GM18870 (cell line): ENCODE data around the gene GALNTL6.
"Not testable (repeated sequence)": the region's sequence is repeated elsewhere in the genome, so short reads cannot be mapped to it uniquely, and the experiment has no call there.

Experiments used
- ATAC-seq: cut with Tn5 transposase; IDR thresholded peaks from one replicate; pipeline ENCODE4 v1.9.1; 2021; ENCODE audit warnings: moderate library complexity; ENCODE audit not compliant: unreplicated experiment

GALNTL6 gene

DNA sequence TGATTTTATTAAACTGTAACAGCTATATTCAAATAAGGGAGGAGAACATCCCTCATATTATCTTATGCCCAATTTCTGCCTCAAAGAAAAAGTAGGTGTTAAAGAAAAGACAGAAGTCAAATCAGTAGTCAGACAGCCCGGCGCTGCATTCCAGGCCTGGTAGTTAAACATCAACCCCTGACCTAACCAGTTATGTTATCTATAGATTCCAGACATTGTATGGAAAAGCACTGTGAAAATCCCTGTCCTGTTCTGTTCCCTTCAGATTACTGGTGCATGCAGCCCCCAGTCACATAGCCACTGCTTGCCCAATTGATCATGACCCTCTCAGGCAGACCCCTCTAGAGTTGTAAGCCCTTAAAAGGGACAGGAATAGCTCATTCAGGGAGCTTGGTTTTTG is 1085.5 kb downstream of the GALNTL6 start:
- no peak for ATAC-seq

DNA sequence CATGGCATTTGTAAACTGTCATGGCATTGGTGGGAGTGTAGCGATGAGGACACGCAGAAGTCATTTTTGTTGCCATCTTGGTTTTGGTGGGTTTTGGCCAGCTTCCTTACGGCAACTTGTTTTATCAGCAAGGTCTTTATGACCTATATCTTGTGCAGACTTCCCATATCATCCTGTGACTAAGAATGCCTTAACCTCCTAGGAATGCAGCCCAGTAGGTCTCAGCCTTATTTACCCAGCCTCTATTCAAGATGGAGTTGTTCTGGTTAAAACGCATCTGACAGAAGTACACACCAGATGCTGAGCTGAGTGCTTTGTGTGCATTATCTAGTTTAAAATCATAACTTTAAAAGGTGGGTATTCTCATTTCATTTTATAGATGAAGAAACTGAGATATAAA is 1086.7 kb downstream of the GALNTL6 start:
- no peak for ATAC-seq

DNA sequence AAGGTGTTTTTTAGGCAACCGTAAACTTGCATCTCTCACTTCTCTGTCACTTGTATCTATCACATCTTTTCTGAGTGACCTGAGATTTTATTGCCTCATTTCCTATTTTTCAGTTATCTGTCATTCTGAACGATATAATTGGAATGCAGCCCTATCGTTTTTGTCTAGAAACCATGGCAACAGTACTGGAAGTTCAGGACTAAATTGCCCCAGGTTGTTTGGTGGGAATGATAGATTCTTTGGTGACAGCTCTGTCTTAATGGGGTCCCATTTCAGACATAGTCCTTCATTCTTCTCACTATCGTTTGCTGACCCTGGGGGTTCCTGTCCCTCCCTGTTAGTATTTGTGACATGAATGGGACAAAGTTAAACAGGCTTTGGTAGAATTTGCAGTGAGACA is 1087.7 kb downstream of the GALNTL6 start:
- ATAC-seq = no peak

DNA sequence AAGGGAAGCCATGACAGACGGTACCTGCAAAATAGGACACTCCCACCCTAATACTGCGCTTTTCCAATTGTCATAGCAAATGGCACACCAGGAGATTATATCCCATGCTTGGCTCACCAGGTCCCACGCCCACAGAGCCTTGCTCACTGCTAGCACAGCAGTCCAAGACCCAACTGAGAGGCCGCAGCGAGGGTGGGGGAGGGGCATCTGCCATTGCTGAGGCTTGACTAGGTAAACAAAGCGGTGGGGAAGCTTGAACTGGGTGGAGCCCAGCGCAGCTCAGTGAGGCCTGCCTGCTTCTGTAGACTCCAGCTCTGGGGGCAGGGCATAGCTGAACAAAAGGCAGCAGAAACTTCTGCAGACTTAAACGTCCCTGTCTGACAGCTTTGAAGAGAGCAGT is 1099.3 kb downstream of the GALNTL6 start:
- ATAC-seq = not testable (repeated sequence)

DNA sequence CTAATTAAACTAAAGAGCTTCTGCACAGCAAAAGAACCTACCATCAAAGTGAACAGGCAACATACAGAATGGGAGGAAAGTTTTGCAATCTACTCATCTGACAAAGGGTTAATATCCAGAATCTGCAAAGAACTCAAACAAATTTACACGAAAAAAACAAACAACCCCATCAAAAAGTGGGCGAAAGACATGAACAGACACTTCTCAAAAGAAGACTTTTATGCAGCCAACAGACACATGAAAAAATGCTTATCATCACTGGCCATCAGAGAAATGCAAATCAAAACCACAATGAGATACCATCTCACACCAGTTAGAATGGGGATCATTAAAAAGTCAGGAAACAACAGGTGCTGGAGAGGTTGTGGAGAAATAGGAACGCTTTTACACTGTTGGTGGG is 1104.2 kb downstream of the GALNTL6 start:
- not testable (repeated sequence) for ATAC-seq

DNA sequence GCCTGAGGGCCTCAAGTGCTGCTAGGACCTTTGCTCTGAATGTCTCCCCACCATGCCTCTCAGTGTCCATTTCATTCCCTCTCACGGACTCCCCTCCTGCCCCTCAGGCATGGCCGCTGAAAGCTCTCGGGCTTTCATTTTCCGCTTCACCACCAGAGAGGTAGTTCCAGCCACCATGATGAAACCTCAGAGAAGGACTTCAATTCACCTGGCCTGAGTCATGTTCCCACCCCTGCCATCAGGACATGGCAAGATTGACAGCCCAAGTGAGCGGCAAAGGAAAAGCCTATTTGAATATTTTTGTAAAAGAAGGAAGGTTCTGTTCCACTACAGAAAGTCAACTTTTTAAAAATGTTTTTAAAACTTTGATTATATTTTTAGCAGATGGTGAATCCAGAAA is 1106.1 kb downstream of the GALNTL6 start:
- ATAC-seq = no peak

DNA sequence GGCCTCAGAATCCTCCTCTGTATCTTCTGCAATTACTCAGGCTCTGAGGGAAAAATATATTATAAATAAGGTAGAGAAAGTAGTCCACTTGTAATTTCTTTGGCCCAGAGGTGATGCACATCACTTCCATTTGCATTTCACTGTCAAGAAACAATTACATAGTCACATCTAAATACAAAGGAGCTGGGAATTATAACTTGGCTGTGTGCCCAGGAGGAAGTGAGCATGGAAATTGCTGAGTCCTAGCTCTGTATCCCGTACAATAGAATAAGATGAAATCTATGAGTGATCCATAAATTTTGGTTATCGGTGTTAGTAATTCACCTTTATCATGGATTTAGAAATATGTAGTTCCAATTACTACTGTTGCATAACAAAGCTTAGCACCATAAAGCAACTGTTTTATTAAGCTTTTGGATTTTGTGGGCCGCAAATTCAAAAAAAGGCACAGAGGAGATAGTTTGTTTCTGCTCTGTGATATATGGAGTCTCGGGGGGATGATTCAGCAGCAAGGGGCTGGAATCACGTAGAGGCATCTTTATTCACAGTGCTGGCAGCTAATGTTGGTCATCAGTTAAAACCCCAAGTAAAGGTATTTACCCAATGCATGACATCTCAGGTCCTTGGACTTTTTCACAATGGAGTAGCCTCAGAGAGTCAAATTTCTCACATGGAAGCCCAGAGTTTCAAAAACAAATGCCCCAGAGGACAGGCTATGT is 1114.1 kb downstream of the GALNTL6 start:
- no peak for ATAC-seq

DNA sequence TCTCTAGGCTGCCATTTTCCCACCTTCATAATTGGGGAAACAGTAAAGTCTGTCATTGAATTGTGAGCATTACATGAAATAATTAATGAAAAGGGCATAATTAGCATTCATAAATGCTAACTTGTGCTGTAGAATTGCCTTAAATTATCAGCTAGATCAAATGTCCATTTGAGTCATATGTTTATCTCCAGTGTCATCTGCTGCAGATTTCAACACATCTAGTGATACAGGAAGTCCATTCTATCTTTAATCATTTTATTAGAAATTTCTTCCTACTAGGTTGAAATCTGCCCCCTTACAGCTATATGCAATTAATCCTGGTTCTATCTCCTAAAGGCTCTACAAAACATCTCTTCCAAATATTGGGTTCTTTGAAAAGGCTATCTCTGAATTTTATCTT is 1115.1 kb downstream of the GALNTL6 start:
- no peak for ATAC-seq

DNA sequence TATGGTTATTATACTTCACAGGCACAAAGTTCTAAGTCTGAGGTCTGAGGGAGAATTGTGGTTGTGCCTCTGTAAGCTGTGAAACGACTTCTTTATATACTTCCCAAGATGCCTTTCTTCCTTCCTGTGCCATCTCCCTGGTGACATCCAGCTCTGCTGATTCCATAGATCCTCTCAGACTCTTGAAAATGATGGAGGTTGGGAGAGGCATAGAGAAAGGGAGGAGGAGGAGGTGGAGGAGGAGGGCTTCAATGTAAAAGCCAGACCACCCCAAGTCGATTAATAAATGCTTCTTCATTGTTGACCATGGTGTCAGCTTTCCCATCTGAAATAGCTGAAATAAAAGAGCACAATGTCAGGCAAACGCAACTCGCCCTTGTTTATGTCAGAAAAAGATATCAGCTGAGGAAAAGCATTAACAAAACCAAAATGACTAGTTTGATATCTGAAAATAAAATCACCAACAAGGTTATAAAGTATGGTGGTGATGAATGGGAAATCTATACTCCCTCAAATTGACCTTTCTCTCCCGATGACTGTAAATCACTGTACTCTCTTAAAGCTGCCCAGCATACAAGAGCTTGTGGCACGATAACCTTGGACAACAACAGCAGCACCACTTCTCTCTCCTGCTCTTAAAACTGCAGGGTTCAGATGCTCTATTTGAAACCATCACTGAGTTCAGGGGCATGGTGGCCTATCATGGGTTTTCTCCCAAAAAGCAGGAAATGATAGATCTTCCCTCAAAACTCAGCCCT is 1125.0 kb downstream of the GALNTL6 start:
- ATAC-seq = no peak

DNA sequence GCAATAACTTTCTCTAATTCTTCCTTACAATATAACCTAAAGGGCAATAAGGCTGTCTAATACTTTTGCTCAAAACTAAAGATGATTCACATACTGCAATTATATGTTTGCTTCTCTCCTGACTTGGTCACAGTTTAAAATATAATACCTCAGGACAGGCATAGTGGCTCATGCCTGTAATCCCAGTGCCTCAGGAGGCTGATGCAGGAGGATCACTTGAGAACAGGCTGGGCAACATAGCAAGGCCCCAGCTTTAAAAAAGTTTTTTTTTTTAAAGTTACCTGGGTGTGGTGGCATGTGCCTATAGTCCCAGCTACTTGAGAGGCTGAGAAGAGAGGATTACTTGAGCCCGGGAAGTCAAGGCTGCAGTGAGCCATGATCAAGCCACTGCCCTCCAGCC is 1125.7 kb downstream of the GALNTL6 start:
- no peak for ATAC-seq

DNA sequence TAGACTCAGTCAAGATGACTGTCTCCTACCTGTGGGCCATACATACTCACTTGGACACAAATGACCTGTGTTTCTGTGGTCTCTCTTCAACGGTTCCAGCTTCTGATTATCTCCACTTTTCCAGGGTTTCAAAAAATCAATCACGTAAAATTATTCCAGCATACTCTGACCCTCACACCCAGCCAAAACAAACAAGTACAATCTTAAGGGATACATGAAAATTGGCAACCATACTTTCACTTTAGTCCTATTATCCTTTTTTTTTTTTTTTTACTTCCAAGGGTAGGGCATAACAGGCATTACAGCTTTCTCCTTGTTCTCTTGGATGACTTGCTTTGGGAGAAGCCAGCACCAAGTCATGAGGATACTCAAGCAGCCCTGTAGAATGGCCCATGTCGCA is 1129.6 kb downstream of the GALNTL6 start:
- no peak for ATAC-seq

DNA sequence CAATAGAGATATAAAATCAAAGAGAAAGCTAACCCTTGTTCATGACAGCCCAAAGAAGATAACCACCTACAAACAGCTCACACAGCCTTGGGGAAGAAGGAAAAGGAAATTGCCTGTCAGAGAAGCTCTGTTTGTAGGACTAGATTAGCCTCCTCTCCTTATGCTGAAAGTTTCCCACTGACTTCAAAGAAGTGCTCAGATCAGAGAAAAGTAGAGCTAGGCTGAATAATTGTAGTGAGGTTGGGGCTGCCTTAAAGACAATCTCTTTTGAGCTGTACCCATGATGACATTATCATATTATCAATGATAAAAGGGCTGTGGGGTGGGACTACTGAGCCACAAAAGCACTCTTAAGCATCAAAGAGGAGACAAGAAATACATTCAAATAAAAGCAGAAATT is 1132.4 kb downstream of the GALNTL6 start:
- ATAC-seq = no peak

DNA sequence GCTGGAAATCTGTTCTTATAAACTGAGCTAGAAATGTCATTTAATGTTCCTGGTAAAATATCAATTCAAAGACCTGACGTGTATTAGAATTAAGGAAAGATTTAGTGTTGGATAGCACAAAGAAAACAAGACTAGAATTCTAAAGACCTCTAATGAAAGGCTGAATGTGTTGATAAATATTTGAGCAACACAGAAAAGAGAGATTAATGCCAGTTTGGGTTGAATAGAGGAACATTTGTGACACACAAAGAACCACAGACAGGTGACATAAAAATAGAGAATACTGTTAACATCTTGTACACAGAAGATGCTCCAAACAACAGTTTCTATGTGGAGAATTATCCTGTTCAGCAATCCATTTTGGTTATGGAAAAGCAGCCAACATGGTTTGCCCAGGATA is 1133.3 kb downstream of the GALNTL6 start:
- ATAC-seq = no peak

DNA sequence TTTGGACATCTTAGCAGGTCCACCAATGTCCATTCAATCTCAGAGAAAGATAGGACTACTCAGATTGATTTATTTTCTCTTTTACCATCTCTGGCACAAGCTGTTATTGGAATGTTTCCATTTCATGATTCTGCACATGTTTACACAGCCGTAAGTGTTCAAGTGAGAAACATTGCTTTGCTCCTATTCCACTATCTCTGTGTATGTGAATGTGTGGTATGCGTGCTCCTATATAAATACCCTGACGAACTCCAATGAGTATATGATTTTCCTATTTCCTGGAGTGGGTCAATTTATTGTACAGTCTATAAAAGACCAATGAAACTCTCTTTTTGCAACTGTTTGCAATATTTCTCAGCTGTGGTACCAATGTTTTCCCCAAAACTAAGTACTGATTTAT is 1134.4 kb downstream of the GALNTL6 start:
- no peak for ATAC-seq

DNA sequence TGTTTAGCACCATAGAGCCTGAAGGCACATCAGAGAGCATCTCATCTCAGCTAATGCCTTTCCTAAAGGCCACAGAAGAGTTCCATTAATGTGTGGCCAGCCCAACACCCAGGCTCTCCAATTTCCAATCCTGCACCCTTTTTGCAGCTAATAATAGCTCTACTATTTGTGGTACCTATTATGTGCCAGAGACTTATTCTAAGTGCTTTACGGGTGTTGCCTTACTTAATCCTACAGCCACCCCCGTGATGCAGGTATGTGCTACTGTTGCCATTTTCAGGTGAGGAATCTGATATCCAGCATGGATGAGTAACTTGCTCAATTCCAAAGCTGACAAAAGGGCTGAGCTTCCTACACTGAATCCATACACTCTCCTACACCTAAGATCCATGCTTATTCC is 1137.8 kb downstream of the GALNTL6 start:
- no peak for ATAC-seq

DNA sequence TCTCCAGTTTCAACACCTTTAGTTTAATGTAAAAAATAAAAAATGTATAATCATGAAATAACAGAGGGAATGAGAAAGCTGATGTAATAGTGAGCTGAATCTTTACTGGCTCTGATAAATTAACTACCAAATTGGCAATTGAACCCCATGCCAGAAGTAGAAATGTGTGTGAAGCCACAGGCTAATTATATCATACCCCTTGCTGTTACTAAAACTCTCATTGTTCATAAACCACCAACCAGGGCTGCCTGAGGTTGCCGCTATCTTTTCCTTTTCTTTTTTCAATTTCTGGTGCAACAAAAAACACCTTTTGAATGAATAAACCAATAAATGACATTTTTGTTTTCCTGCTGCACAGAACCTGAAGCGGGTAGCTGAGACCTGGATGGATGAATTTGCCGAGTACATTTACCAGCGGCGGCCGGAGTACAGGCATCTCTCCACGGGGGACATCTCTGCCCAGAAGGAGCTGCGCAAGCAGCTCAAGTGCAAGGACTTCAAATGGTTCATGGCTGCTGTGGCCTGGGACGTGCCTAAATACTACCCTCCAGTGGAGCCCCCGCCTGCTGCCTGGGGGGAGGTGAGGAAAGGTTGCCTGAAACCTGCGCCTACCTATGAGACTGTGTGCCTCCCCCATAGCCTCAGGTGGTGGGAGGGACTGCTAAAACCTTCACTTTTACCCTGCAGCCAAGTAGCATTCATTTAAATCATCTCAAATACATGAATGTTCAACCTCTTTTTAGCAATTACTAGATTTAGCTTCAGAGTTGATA is 1138.7 kb downstream of the GALNTL6 start:
- no peak for ATAC-seq

DNA sequence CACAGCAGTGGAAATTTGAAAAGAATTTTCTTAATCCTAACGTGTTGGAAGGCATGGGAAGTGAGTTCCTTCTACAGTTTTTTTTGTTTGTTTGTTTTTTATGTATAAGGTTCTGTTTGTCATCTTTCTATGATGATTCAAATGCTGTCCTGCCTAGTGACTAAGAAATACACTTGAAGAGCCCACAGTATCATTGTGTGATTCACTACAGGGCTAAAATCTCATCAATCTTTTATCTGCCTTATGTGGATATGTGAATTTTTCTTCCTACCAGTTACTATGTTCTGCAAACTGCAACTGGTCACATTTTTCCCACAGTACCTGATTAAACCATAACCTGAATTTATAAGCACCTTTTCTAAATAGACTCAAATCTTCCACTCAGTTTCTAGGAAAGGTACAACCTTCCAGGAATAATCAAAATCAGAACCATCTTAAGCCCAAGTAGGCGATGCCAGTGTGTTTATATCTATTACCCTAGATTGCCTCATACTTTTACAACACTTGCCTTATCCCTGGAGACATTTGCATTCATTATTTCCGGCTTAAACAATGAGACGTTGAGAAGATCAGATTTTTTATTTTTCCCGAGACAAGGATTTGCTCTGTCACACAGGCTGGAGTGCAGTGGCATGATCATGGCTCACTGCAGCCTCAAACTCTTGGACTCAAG is 1140.8 kb downstream of the GALNTL6 start:
- no peak for ATAC-seq

DNA sequence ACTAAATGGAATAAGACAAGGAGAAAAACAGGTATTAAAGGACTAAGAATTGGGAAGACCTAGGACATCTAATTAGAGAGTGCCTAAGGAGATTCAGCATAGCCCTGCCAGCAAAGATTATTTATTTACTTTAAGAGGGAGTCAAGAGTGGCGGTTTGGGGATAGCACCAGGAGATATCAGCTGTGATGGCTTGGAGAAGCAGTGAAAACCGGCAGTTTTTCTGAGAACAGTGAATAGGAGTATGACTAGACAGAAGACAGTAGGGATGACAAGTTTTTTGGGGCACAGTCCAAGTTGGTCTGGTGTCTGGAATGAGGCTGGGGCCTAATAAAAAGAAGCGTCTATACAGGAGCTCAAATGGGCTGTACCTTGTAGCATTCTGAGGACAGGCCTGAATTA is 1143.1 kb downstream of the GALNTL6 start:
- ATAC-seq = not testable (repeated sequence)

DNA sequence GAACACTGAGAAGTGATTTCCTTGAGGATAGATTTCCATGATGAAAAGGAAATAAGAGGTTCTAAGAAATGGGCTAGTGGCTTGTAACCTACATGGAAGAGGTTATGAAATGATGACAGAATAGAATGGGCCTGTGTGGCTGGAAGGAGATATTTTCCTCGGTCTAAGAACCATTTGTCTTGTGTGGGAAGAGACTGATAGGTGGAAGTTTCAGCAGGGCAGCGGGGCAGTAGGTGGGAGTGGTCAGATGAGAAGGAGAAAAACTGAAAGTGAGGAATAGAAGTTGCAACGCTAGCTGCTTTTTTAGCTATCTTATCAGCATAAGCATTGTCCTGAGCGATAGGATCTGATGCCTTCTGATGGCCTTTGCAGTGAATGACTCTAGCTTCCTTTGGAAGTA is 1144.0 kb downstream of the GALNTL6 start:
- no peak for ATAC-seq

DNA sequence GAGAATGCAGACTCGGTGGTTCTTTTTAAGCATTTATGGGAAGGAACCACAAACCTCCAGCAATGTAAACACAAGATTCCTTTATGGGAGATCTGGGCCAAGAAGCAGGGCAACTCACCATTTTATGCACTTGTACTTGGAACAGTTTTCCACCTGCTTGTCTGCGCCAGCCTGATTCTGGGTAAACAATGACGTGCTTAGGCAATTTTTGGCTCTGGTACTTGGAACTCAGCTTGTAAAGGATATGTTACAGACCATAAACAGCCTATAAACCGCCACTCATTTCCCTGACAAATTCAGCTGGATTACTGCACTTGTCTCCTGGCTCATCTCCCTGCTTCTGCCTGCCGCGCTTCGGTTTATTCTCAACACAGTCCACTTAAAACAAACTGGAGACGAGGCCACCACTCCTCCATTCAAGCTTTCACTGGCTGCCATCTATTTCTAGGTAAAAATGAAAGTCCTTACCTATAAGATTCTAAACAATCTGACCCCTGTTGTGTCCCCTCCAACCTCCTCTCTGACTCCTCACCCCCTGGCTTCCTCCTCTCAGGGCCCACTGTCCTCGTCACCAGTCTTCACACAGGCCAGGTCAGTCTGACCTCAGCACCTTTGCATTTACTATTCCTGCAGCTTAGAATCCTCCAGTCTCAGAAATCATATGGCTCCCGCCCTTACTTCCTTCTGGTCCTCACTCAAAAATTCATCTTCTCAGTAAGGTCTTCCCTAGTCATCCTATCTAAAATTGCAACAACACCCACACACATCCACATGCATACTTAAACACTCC is 1149.6 kb downstream of the GALNTL6 start:
- ATAC-seq = no peak
